HEK293 (cell line): ENCODE data around the gene HPGD.
A peak's percentile ranks its signal among the peaks of the same experiment; 100 is the strongest.
"Not testable (repeated sequence)": the region's sequence is repeated elsewhere in the genome, so short reads cannot be mapped to it uniquely, and the experiment has no call there.

Source experiments
- CTCF ChIA-PET: fragments of 350-600 bp; formaldehyde crosslinking; extraction: SDS; loops from one replicate; lab custom pipeline; 2021; ENCODE audit warnings: antibody characterized with exemption; lab: Yijun Ruan, JAX
- POLR2A ChIA-PET: fragments of 300-600 bp; formaldehyde crosslinking; extraction: SDS; loops from one replicate; lab custom pipeline; 2020; ENCODE audit warnings: antibody characterized with exemption, inconsistent platforms; lab: Yijun Ruan, JAX
- H3K27ac ChIP-seq: fragments of 200-500 bp; sonication (Bioruptor generic); 2 replicates; pipeline ENCODE4 v1.5.1; 2014; ENCODE audit warnings: low read depth, low read length, control low read depth, inconsistent platforms; ENCODE audit errors: extremely low read depth
- H3K36me3 ChIP-seq, 2 experiments: fragments of 200-500 bp in 1 of 2; sonication (Bioruptor generic) in 1 of 2; 1 replicate in 1 of 2; 2 replicates in 1 of 2; pipeline ENCODE4 v1.5.1; 2014 to 2017; ENCODE audit warnings: inconsistent platforms in 2 of 2, low read length in 2 of 2; ENCODE audit not compliant: control insufficient read depth in 2 of 2, insufficient read depth in 1 of 2
- H3K4me1 ChIP-seq: fragments of 200-500 bp; sonication (Bioruptor generic); 2 replicates; pipeline ENCODE4 v1.5.1; 2014; ENCODE audit warnings: mild to moderate bottlenecking, low read length, inconsistent platforms; ENCODE audit not compliant: control insufficient read depth, insufficient read depth
- H3K4me3 ChIP-seq: 2 replicates; pipeline ENCODE4 v1.5.1; 2011; ENCODE audit warnings: low read depth, mild to moderate bottlenecking, control low read depth, low read length, moderate library complexity
- H3K9me3 ChIP-seq: fragments of 200-500 bp; sonication (Bioruptor generic); 2 replicates; pipeline ENCODE4 v1.5.1; 2014; ENCODE audit warnings: low read depth, low read length, inconsistent platforms; ENCODE audit not compliant: control insufficient read depth, insufficient read depth
- MZF1 ChIP-seq: fragments of 450-650 bp; formaldehyde crosslinking; IDR thresholded peaks from 2 replicates; pipeline ENCODE4 v1.5.1; 2017; ENCODE audit warnings: missing biosample characterization, missing genetic modification characterization, borderline replicate concordance
- SCRT2 ChIP-seq: fragments of 450-650 bp; formaldehyde crosslinking; IDR thresholded peaks from 2 replicates; pipeline ENCODE4 v1.5.1; 2016; ENCODE audit warnings: missing biosample characterization, missing genetic modification characterization
- TCF7L2 ChIP-seq: IDR thresholded peaks from 2 replicates; pipeline ENCODE4 v1.6.1; 2011; ENCODE audit warnings: low read depth, mild to moderate bottlenecking, inconsistent platforms, low read length, moderate library complexity, borderline replicate concordance
- ZNF146 ChIP-seq: fragments of 450-650 bp; formaldehyde crosslinking; IDR thresholded peaks from 2 replicates; pipeline ENCODE4 v1.5.1; 2016; ENCODE audit warnings: missing biosample characterization, missing genetic modification characterization
- ZNF2 ChIP-seq: fragments of 450-650 bp; formaldehyde crosslinking; IDR thresholded peaks from 2 replicates; pipeline ENCODE4 v1.5.1; 2016; ENCODE audit warnings: missing biosample characterization, missing genetic modification characterization
- ZNF280D ChIP-seq: fragments of 450-650 bp; formaldehyde crosslinking; IDR thresholded peaks from 2 replicates; pipeline ENCODE4 v1.5.1; 2016; ENCODE audit warnings: missing biosample characterization, missing genetic modification characterization
- ZNF335 ChIP-seq: fragments of 450-650 bp; formaldehyde crosslinking; conservative IDR thresholded peaks from 2 replicates; pipeline ENCODE4 v1.5.1; 2016; ENCODE audit warnings: missing biosample characterization, missing genetic modification characterization
- ZNF366 ChIP-seq: fragments of 450-650 bp; formaldehyde crosslinking; conservative IDR thresholded peaks from 2 replicates; pipeline ENCODE4 v1.5.1; 2016; ENCODE audit warnings: missing biosample characterization, missing genetic modification characterization
- ZNF394 ChIP-seq: fragments of 450-650 bp; formaldehyde crosslinking; IDR thresholded peaks from 2 replicates; pipeline ENCODE4 v1.5.1; 2016; ENCODE audit warnings: missing biosample characterization, missing genetic modification characterization, mild to moderate bottlenecking, moderate library complexity, borderline replicate concordance
- ZNF426 ChIP-seq: fragments of 450-650 bp; formaldehyde crosslinking; IDR thresholded peaks from 2 replicates; pipeline ENCODE4 v1.5.1; 2017; ENCODE audit warnings: missing biosample characterization, missing genetic modification characterization, mild to moderate bottlenecking, inconsistent platforms, moderate library complexity
- ZNF558 ChIP-seq: fragments of 450-650 bp; formaldehyde crosslinking; IDR thresholded peaks from 2 replicates; pipeline ENCODE4 v1.5.1; 2016; ENCODE audit warnings: missing biosample characterization, missing genetic modification characterization
- ZNF600 ChIP-seq: fragments of 450-650 bp; formaldehyde crosslinking; IDR thresholded peaks from 2 replicates; pipeline ENCODE4 v1.5.1; 2016; ENCODE audit warnings: missing biosample characterization, missing genetic modification characterization
- ZNF704 ChIP-seq: fragments of 450-650 bp; formaldehyde crosslinking; IDR thresholded peaks from 2 replicates; pipeline ENCODE4 v1.5.1; 2016; ENCODE audit warnings: missing biosample characterization, missing genetic modification characterization
- TF ChIP-seq, protein P1 (sequence below): fragments of 450-650 bp; formaldehyde crosslinking; IDR thresholded peaks from 2 replicates; pipeline ENCODE4 v1.5.1; 2016; ENCODE audit warnings: missing biosample characterization, missing genetic modification characterization
- TF ChIP-seq, protein P2 (sequence below): fragments of 450-650 bp; formaldehyde crosslinking; IDR thresholded peaks from 2 replicates; pipeline ENCODE4 v1.5.1; 2016; ENCODE audit warnings: missing biosample characterization, missing genetic modification characterization

The HPGD gene

GRCh38 chr4:174490451-174490961 lies 31.8 kb downstream of the HPGD start:
- peaks cover 6% of the 10 kb centered on the region for H3K4me1 ChIP-seq
- CTCF ChIA-PET, result interaction anchor here (0.7 kb wide), 1 partner anchor 270 kb away, joined by 3 read pairs; no protein-coding TSS in a partner anchor

DNA sequence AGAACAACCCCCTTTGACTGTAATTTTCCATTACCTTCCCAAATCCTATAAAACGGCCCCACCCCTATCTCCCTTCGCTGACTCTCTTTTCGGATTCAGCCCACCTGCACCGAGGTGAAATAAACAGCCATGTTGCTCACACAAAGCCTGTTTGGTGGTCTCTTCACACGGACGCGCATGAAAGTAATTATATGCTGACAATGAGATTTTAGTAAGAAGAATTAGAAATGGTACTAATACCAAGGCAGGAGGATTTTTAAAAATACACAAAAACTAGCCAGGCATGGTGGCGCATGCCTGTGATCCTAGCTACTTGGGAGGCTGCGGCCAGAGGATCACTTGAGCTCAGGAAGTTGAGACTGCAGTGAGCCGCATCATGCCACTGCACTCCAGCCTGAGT lies 33.9 kb downstream of the HPGD start:
- H3K36me3 ChIP-seq, H3K27ac ChIP-seq, H3K9me3 ChIP-seq, POLR2A ChIA-PET, H3K4me1 ChIP-seq, H3K4me3 ChIP-seq, CTCF ChIA-PET: not testable (repeated sequence)

More at GRCh38 chr4:174490451-174490961, 31.8 kb downstream of the HPGD start:
- Histone ChIP-seq H3K27ac (no peak overlapping the region), H3K9me3 (no peaks in the 10 kb centered on the region), H3K36me3 (no peaks in the 10 kb centered on the region), H3K4me3 (no peak overlapping the region)
- POLR2A ChIA-PET, result no interaction called here
- no peak for TF ChIP-seq ZNF558 (tag by site-specific recombination)
- TF ChIP-seq ZNF600, result 0 out of 2 replicates have a peak, but pooled peaks have one; percentile 18

DNA sequence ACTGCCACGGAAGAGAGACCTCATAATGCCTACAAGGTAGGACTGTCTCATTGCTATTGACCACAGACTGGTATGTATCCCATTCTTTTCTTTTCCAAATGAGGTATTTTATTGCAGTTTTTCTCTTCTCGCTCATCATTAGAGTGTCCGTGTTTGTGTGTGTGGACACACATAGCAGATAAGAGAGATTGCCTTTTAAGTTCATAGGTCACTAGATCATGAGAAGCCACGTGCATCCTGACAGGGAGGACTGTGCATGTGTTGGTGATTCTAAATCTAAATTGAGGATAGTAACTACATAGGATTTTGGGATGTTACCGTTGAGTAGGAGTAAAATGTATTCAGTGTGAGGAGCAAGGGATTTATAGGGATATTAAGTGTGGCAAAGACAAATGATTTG lies 37.3 kb downstream of the HPGD start:
- Histone ChIP-seq H3K27ac (no peak overlapping the region), H3K9me3 (no peaks in the 10 kb centered on the region), H3K4me3 (no peak overlapping the region), H3K36me3 (no peaks in the 10 kb centered on the region), H3K4me1 (no peaks in the 10 kb centered on the region)
- ChIA-PET POLR2A (no interaction called here), CTCF (no interaction called here)
- TF ChIP-seq, protein P1, sequence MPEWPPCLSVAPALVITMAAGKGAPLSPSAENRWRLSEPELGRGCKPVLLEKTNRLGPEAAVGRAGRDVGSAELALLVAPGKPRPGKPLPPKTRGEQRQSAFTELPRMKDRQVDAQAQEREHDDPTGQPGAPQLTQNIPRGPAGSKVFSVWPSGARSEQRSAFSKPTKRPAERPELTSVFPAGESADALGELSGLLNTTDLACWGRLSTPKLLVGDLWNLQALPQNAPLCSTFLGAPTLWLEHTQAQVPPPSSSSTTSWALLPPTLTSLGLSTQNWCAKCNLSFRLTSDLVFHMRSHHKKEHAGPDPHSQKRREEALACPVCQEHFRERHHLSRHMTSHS (tag by site-specific recombination), result no peak
- TF ChIP-seq ZNF146 (tag by site-specific recombination) (no peak), ZNF394 (no peak), ZNF280D (tag by site-specific recombination) (no peak), TCF7L2 (no peak), ZNF2 (tag by site-specific recombination) (no peak), MZF1 (no peak), ZNF366 (tag by site-specific recombination) (no peak), ZNF335 (no peak), SCRT2 (tag by site-specific recombination) (no peak), ZNF704 (tag by site-specific recombination) (no peak), ZNF426 (no peak)
- TF ChIP-seq, protein P2, sequence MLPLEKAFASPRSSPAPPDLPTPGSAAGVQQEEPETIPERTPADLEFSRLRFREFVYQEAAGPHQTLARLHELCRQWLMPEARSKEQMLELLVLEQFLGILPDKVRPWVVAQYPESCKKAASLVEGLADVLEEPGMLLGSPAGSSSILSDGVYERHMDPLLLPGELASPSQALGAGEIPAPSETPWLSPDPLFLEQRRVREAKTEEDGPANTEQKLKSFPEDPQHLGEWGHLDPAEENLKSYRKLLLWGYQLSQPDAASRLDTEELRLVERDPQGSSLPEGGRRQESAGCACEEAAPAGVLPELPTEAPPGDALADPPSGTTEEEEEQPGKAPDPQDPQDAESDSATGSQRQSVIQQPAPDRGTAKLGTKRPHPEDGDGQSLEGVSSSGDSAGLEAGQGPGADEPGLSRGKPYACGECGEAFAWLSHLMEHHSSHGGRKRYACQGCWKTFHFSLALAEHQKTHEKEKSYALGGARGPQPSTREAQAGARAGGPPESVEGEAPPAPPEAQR (tag by site-specific recombination), result no peak
